Endothelial cell of umbilical vein (primary cell): ENCODE measurements around the gene CPOX. TPM values are rescaled to one million over a fixed set of nuclear protein-coding genes. Genes with fewer than 3 reads are reported as not detected.

Experiments
- BruUV-seq: library from RNA; stranded (reverse); fragments of 400-500 nt; replicated peaks from 2 replicates; lab custom pipeline; 2021; lab: Mats Ljungman, UMichigan
- CTCF ChIA-PET: fragments of 300-600, 350-600 bp; sonication (Branson Sonifier 250); formaldehyde crosslinking; loops from one replicate; lab custom pipeline; 2021; ENCODE audit warnings: antibody characterized with exemption, inconsistent platforms; lab: Charles Lee
- POLR2A ChIA-PET: fragments of 300-600, 350-600 bp; sonication (Branson Sonifier 250); formaldehyde crosslinking; loops from one replicate; lab custom pipeline; 2021; ENCODE audit warnings: antibody characterized with exemption, inconsistent platforms; lab: Charles Lee
- DNase-seq: peaks from one replicate; pipeline ENCODE4 v3.0.0-alpha.2; 2011; ENCODE audit warnings: low read depth, low spot score
- FAIRE-seq: peaks from 2 replicates; lab custom pipeline; 2011; peaks lifted over from hg19 to GRCh38; lab: Jason Lieb, UNC
- H2AFZ ChIP-seq: 2 replicates; pipeline ENCODE4 v1.6.0; 2012; ENCODE audit warnings: low read depth, low read length, control low read depth, inconsistent platforms
- H3K27ac ChIP-seq: 2 replicates; pipeline ENCODE4 v1.5.1; 2011; ENCODE audit warnings: low read depth, mild to moderate bottlenecking, control low read depth, low read length, moderate library complexity; ENCODE audit not compliant: insufficient read depth
- H3K27me3 ChIP-seq, 2 experiments: 2 replicates each; pipeline versions ENCODE4 v1.6.0 to v1.6.1; 2011; ENCODE audit warnings: low read length in 2 of 2, mixed read lengths in 1 of 2; ENCODE audit not compliant: control insufficient read depth in 2 of 2, insufficient read depth in 2 of 2
- H3K36me3 ChIP-seq, 2 experiments: 2 replicates in 1 of 2; 3 replicates in 1 of 2; pipeline ENCODE4 v1.5.1; 2011; ENCODE audit warnings: low read length in 2 of 2, mild to moderate bottlenecking in 1 of 2, moderate library complexity in 1 of 2; ENCODE audit not compliant: control insufficient read depth in 2 of 2, insufficient read depth in 2 of 2; ENCODE audit errors: extremely low read depth in 1 of 2
- H3K4me1 ChIP-seq: 3 replicates; pipeline ENCODE4 v1.5.1; 2011; ENCODE audit warnings: mild to moderate bottlenecking, low read length; ENCODE audit not compliant: control insufficient read depth, insufficient read depth; ENCODE audit errors: extremely low read depth
- H3K4me2 ChIP-seq: 2 replicates; pipeline ENCODE4 v1.6.1; 2011; ENCODE audit warnings: low read length, control low read depth, mixed read lengths; ENCODE audit not compliant: insufficient read depth
- H3K4me3 ChIP-seq, 3 experiments: fragments of 200-600 bp in 1 of 3; sonication (generic), shearing (Covaris generic) in 1 of 3; replicated peaks in 1 of 3; 2 replicates each; pipeline ENCODE4 v1.5.1; 2011 to 2016; ENCODE audit warnings: control low read depth in 3 of 3, low read length in 3 of 3, mild to moderate bottlenecking in 2 of 3, inconsistent platforms in 1 of 3, low read depth in 1 of 3, moderate library complexity in 1 of 3; ENCODE audit not compliant: insufficient read depth in 1 of 3
- H3K79me2 ChIP-seq: 2 replicates; pipeline ENCODE4 v1.6.0; 2012; ENCODE audit warnings: low read length, inconsistent platforms; ENCODE audit not compliant: control insufficient read depth, insufficient read depth
- H3K9ac ChIP-seq: replicated peaks from 2 replicates; pipeline ENCODE3; 2011; ENCODE audit warnings: low read length, control low read depth; ENCODE audit not compliant: insufficient read depth; ENCODE audit errors: extremely low read depth
- H3K9me1 ChIP-seq: replicated peaks from 3 replicates; pipeline ENCODE4 v1.6.0; 2011; ENCODE audit warnings: mild to moderate bottlenecking, low read length; ENCODE audit not compliant: control insufficient read depth, insufficient read depth; ENCODE audit errors: extremely low read depth
- H3K9me3 ChIP-seq: replicated peaks from 2 replicates; pipeline ENCODE4 v1.5.1; 2012; ENCODE audit warnings: low read length, inconsistent platforms; ENCODE audit not compliant: control insufficient read depth, insufficient read depth
- H4K20me1 ChIP-seq: replicated peaks from 2 replicates; pipeline ENCODE3; 2011; ENCODE audit warnings: mild to moderate bottlenecking, low read length; ENCODE audit not compliant: control insufficient read depth, insufficient read depth; ENCODE audit errors: extremely low read depth
- CTCF ChIP-seq, 2 donors: IDR thresholded peaks; 1 replicate in 1 of 2; 2 replicates in 1 of 2; pipeline ENCODE4 v1.5.1; 2011; ENCODE audit warnings: low read length in 2 of 2, mild to moderate bottlenecking in 2 of 2, moderate library complexity in 2 of 2, control low read depth in 1 of 2, inconsistent platforms in 1 of 2, low read depth in 1 of 2; ENCODE audit not compliant: insufficient read depth in 1 of 2; ENCODE audit errors: extremely low read depth in 1 of 2
- EZH2 ChIP-seq: IDR thresholded peaks from 2 replicates; pipeline ENCODE4 v1.6.1; 2012; ENCODE audit warnings: borderline replicate concordance, low read depth, mild to moderate bottlenecking, moderate library complexity, low read length, inconsistent platforms; ENCODE audit not compliant: severe bottlenecking
- FOS ChIP-seq: IDR thresholded peaks from 2 replicates; pipeline ENCODE4 v1.6.1; 2011; ENCODE audit warnings: mild to moderate bottlenecking, low read length, moderate library complexity, borderline replicate concordance; ENCODE audit not compliant: insufficient read depth
- GATA2 ChIP-seq: IDR thresholded peaks from 2 replicates; pipeline ENCODE4 v1.7.0; 2011; ENCODE audit warnings: low read depth, mild to moderate bottlenecking, moderate library complexity, mixed read lengths, low read length; ENCODE audit not compliant: insufficient read length, insufficient read depth
- JUN ChIP-seq: IDR thresholded peaks from 2 replicates; pipeline ENCODE4 v1.6.1; 2011; ENCODE audit warnings: borderline replicate concordance, low read depth; ENCODE audit not compliant: insufficient read length, insufficient read depth
- MAX ChIP-seq: IDR thresholded peaks from 2 replicates; pipeline ENCODE4 v1.6.1; 2011; ENCODE audit not compliant: insufficient read depth, insufficient read length
- MYC ChIP-seq: IDR thresholded peaks from one replicate; pipeline ENCODE4 v1.6.1; 2011; ENCODE audit warnings: mild to moderate bottlenecking, low read depth, low read length
- POLR2A ChIP-seq: IDR thresholded peaks from 2 replicates; pipeline ENCODE4 v1.6.1; 2012; ENCODE audit warnings: low read depth, mild to moderate bottlenecking, control low read depth, low read length
- POLR2AphosphoS5 ChIP-seq: IDR thresholded peaks from 2 replicates; pipeline ENCODE4 v1.6.1; 2012; ENCODE audit warnings: low read depth, mild to moderate bottlenecking, control low read depth, low read length, moderate library complexity; ENCODE audit not compliant: insufficient read depth
- dilution Hi-C: fragments of 300-500 bp; cut with MboI; formaldehyde crosslinking; loops from one replicate; pipeline ENCODE4 v1.15.0; 2019; ENCODE audit warnings: low sequenced_read_pairs; ENCODE audit not compliant: extremely low pct_ligation_motif_present
- intact Hi-C: fragments of 100-400 bp; cut with micrococcal nuclease; formaldehyde crosslinking; loops from one replicate; pipeline ENCODE4 v1.10.0; 2022
- polyA plus RNA-seq, 4 experiments: library from polyadenylated mRNA; depleted of rRNA in 3 of 4; stranded (reverse) in 3 of 4; unstranded in 1 of 4; fragments of >200 nt; gene quantifications; 2 replicates each; pipeline versions ENCODE4 v1.2.1 to v1.2.3, GENCODE V29; 2011 to 2012; ENCODE audit warnings: missing spikeins in 1 of 4
- total RNA-seq: library from RNA; stranded (reverse); gene quantifications from 2 replicates; pipeline ENCODE4 v1.2.3, GENCODE V29; 2021

Gene CPOX
- total and polyA plus RNA-seq, 2 donors (not counting 3 experiments of a cell fraction or from before 2014, with no cell fraction given): 12.3 to 24.5 TPM

- no peaks in the 10 kb centered on the region for H4K20me1 ChIP-seq
- no TSS peak for BruUV-seq
- H3K9me1 ChIP-seq: no peaks in the 10 kb centered on the region
- no peak overlapping the region for H3K4me2 ChIP-seq
- FAIRE-seq (no peak), DNase-seq (no peak)
- H3K27ac ChIP-seq: no peak overlapping the region
- intact Hi-C loops: no loop called here
- dilution Hi-C loops: no loop called here
- ChIA-PET CTCF (no interaction called here), POLR2A (no interaction called here)
- peaks cover 2 to 4% of the 10 kb centered on the region in 2 experiments for H3K27me3 ChIP-seq
- H3K9ac ChIP-seq: no peak overlapping the region
- no peaks in the 10 kb centered on the region for H3K79me2 ChIP-seq
- H3K4me1 ChIP-seq: no peaks in the 10 kb centered on the region
- no peak overlapping the region for H2AFZ ChIP-seq
- H3K4me3 ChIP-seq: no peak overlapping the region
- TF ChIP-seq CTCF (IDR thresholded peaks at IDR 0.05; ENCODE audit: extremely low read depth in 1 of 2, insufficient read depth in 1 of 2, low read depth in 1 of 2, low read length in 2 of 2): no peak
- TF ChIP-seq EZH2: no peak
- no peak for TF ChIP-seq MAX
- no peak for TF ChIP-seq MYC
- TF ChIP-seq FOS: no peak
- TF ChIP-seq JUN: no peak
- TF ChIP-seq GATA2: no peak
- TF ChIP-seq POLR2AphosphoS5: no peak
- no peak for TF ChIP-seq POLR2A
- H3K9me3 ChIP-seq: no peaks in the 10 kb centered on the region
- no peaks in the 10 kb centered on the region for H3K36me3 ChIP-seq
Measured at GRCh38 chr3:98567666-98568270, 25.6 kb downstream of the CPOX start.
